Vagina (tissue), 2 donors: ENCODE results near the gene NFYC. TPM values are rescaled to one million over a fixed set of nuclear protein-coding genes. Genes with fewer than 3 reads are reported as not detected.

Experiments
- DNase-seq, 2 donors: peaks; one replicate each; pipeline ENCODE4 v3.0.0-alpha.2; 2017; ENCODE audit errors: extremely low spot score in 2 of 2
- H3K27ac ChIP-seq: fragments of 200-600 bp; sonication (generic); one replicate; pipeline ENCODE4 v1.5.1; 2019
- H3K27me3 ChIP-seq: fragments of 200-600 bp; sonication (generic); one replicate; pipeline ENCODE4 v1.5.1; 2019
- H3K36me3 ChIP-seq, 2 donors: fragments of 200-600 bp; sonication (generic); one replicate each; pipeline ENCODE4 v1.5.1; 2017 to 2019
- H3K4me1 ChIP-seq: fragments of 200-600 bp; sonication (generic); one replicate; pipeline ENCODE4 v1.5.1; 2019
- H3K4me3 ChIP-seq, 2 donors: fragments of 200-600 bp; sonication (generic); 1 replicate in 1 of 2; 2 replicates in 1 of 2; pipeline ENCODE4 v1.5.1; 2016 to 2019
- H3K9me3 ChIP-seq: fragments of 200-600 bp; sonication (generic); one replicate; pipeline ENCODE4 v1.5.1; 2019
- POLR2A ChIP-seq, 2 donors: fragments of 450-650 bp; IDR thresholded peaks; one replicate each; pipeline ENCODE4 v1.6.1; 2017; ENCODE audit warnings: antibody characterized with exemption in 2 of 2, mild to moderate bottlenecking in 2 of 2, moderate library complexity in 2 of 2
- POLR2AphosphoS5 ChIP-seq, 2 donors: sonication (generic); formaldehyde crosslinking; IDR thresholded peaks; one replicate each; pipeline ENCODE4 v1.9.0; 2017; ENCODE audit warnings: antibody characterized with exemption in 2 of 2, mild to moderate bottlenecking in 2 of 2, low read depth in 1 of 2; ENCODE audit not compliant: insufficient read depth in 1 of 2
- intact Hi-C: fragments of 100-400 bp; cut with DNase I; formaldehyde crosslinking; loops from one replicate; pipeline ENCODE4 v1.15.1; 2023
- total RNA-seq: library from RNA; depleted of rRNA; stranded (reverse); fragments of >200 nt; gene quantifications from one replicate; pipeline ENCODE4 v1.2.3, GENCODE V29; 2016
- TF ChIP-seq, protein P1 (sequence below), 3 experiments: fragments of 450-650 bp in 2 of 3; fragments of 200-600 bp in 1 of 3; sonication (generic) in 1 of 3; IDR thresholded peaks; one replicate each; pipeline ENCODE4 v1.5.1; 2017 to 2019; ENCODE audit warnings: antibody characterized with exemption in 3 of 3, mild to moderate bottlenecking in 2 of 3, moderate library complexity in 2 of 3

NFYC gene
- total RNA-seq = 61.6 TPM

DNA sequence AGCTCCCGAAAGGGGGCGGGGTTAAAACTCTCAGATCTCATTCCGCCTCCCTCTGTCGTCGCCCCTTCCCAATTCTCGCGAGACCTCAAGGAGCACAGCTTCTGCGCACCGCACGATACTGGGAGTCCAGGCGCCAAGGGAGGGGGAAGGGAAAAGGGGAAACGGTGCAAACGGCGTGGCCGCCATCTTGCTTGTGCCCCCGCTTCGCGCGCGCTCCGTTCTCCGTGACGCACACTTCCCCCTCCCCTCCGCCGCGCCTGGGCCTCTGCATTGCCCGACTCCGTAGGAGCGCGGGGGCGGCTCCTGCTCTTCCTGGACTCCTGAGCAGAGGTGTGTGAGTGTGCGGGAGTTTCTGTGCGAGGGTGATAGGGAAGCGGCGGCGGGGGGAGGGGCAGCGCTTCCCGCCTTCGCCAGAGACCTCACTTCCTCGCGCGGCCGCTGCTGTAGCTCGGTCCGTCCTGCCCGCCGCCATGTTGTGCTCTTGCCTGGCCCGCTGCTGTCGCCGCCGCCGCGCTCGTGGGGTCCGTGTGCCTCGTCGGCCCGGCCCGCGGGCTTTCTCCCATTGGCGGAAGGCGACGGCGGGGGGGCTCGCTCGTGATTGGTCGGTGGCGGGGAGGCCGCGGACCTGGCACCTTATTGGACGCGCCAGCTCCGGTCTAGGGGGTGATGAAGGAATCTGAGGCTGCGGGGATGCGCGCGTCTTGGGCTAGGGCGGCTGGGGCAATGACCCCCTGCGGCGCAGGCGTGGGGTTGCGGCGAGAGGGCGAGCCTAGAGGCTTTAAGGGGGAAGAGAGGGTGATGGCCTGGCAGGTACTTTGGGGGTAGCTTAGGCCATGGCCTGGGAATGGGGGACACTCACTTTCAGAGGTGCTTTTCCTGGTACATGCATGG lies at the start of gene NFYC:
Gene NFYC (plus strand): TSS at position 167 of the 891 bp plus-strand sequence. CDS start 47,140 bp downstream, outside the sequence.
- intact Hi-C loops = no loop called here
- Histone ChIP-seq H3K36me3 (no peaks in the 10 kb centered on the region), H3K27ac (peak within 1 kb of the TSS; percentile 99), H3K4me1 (peaks cover 45% of the 10 kb centered on the region), H3K27me3 (no peaks in the 10 kb centered on the region), H3K4me3 (peak within 1 kb of the TSS; percentile 94 to 95), H3K9me3 (no peaks in the 10 kb centered on the region)
- TF ChIP-seq POLR2A (IDR thresholded peaks at IDR 0.05) (peak; percentile 15 to 90), POLR2AphosphoS5 (IDR thresholded peaks at IDR 0.05; ENCODE audit: insufficient read depth in 1 of 2, low read depth in 1 of 2) (peak; percentile 89 to 99)
- TF ChIP-seq, protein P1, sequence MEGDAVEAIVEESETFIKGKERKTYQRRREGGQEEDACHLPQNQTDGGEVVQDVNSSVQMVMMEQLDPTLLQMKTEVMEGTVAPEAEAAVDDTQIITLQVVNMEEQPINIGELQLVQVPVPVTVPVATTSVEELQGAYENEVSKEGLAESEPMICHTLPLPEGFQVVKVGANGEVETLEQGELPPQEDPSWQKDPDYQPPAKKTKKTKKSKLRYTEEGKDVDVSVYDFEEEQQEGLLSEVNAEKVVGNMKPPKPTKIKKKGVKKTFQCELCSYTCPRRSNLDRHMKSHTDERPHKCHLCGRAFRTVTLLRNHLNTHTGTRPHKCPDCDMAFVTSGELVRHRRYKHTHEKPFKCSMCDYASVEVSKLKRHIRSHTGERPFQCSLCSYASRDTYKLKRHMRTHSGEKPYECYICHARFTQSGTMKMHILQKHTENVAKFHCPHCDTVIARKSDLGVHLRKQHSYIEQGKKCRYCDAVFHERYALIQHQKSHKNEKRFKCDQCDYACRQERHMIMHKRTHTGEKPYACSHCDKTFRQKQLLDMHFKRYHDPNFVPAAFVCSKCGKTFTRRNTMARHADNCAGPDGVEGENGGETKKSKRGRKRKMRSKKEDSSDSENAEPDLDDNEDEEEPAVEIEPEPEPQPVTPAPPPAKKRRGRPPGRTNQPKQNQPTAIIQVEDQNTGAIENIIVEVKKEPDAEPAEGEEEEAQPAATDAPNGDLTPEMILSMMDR (IDR thresholded peaks at IDR 0.05) = peak in 1 of 3 experiments; percentile 4
- DNase-seq = peak in 1 of 2 donors; percentile 98

DNA sequence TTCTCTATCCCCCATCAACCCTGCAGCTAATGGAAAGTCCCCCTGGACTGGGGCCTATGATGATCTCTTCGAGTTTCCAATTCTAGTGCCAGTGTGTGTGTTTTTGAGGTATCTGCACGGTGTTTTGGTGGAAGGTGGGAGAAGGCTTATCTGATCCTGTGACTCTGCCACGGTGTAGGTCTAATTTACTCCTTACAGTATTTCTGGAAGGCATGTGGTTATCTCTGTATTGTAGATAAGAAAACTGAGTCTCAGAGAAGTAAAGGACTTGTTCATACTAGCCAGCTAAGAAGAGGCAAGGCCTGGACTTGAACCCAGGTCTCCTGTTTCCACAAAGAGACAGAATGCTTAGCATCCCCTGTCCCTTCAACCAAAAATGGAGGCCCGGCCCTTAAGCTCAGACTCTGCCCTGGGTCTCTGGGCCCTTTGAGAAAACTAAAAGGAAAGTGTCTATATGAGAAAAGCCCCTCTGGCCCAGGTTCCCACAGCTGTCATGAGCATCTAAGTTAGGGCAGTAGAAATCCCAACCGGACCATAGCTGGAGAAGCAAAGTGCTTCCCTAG lies 46.3 kb upstream of the NFYC start:
- intact Hi-C loops = no loop called here
- Histone ChIP-seq H3K36me3 (no peaks in the 10 kb centered on the region), H3K27me3 (no peaks in the 10 kb centered on the region), H3K27ac (no peak overlapping the region), H3K4me1 (peaks cover 11% of the 10 kb centered on the region), H3K9me3 (no peaks in the 10 kb centered on the region), H3K4me3 (no peak overlapping the region)
- DNase-seq = no peak
- TF ChIP-seq POLR2AphosphoS5 (IDR thresholded peaks at IDR 0.05; ENCODE audit: insufficient read depth in 1 of 2, low read depth in 1 of 2) (no peak), POLR2A (IDR thresholded peaks at IDR 0.05) (no peak)
- TF ChIP-seq, protein P1 (IDR thresholded peaks at IDR 0.05) = no peak

DNA sequence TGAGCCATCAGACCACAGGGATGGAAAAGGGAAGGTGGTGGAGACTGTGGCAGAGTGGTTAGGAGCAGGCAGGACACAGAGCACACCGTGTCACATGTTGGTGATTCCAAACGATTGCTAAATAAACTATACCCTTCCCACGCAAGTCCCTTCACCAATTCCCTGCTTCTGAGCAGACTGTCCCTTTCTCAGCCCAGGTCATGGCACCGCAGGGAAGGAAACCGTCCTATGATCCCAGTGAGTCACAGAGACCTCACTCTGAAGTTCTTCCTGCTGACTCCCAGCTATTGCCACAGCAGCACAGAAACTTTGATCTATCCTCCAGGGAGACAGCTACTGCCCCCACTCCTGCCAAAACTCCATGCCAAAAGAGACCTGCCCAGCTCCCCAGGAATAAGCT lies 45.2 kb upstream of the NFYC start:
- Histone ChIP-seq H3K4me3 (no peak overlapping the region), H3K27ac (no peak overlapping the region), H3K36me3 (no peaks in the 10 kb centered on the region), H3K27me3 (no peaks in the 10 kb centered on the region), H3K4me1 (peaks cover 14% of the 10 kb centered on the region), H3K9me3 (no peaks in the 10 kb centered on the region)
- intact Hi-C loops = no loop called here
- TF ChIP-seq POLR2AphosphoS5 (IDR thresholded peaks at IDR 0.05; ENCODE audit: insufficient read depth in 1 of 2, low read depth in 1 of 2) = no peak
- TF ChIP-seq, protein P1 (IDR thresholded peaks at IDR 0.05) = no peak
- TF ChIP-seq POLR2A (IDR thresholded peaks at IDR 0.05) = no peak
- DNase-seq = no peak

DNA sequence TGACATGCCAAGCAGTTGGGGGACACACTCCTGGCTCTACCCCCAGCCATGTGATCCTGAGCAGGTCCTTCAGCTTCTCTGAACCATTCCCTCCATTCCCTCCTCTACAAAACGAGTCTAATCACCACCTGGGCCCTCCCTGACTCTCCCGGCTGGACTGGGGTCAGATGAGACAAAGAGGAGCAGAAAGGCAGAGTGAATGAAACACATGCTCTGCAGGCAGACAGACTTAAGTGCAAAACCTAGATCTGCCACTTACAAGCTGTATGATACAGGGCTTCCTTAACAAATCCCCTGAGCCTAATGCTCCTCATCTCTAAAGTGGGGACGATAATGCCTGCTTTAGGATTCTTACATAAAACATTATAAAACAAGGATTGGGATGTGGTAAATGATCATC lies 43.3 kb upstream of the NFYC start:
- intact Hi-C loops = no loop called here
- TF ChIP-seq, protein P1 (IDR thresholded peaks at IDR 0.05) = no peak
- TF ChIP-seq POLR2A (IDR thresholded peaks at IDR 0.05) (no peak), POLR2AphosphoS5 (IDR thresholded peaks at IDR 0.05; ENCODE audit: insufficient read depth in 1 of 2, low read depth in 1 of 2) (no peak)
- DNase-seq = no peak

More for the DNA sequence above, 43.3 kb upstream of the NFYC start:
- H3K9me3 ChIP-seq = no peaks in the 10 kb centered on the region
- no peaks in the 10 kb centered on the region for H3K36me3 ChIP-seq
- H3K27me3 ChIP-seq = no peaks in the 10 kb centered on the region
- no peak overlapping the region for H3K4me3 ChIP-seq
- no peak overlapping the region for H3K27ac ChIP-seq
- H3K4me1 ChIP-seq = peaks cover 14% of the 10 kb centered on the region
